HG03045 (cell line): ENCODE results near the gene BCR.
"Not testable (repeated sequence)": the region's sequence is repeated elsewhere in the genome, so short reads cannot be mapped to it uniquely, and the experiment has no call there.

ENCODE experiments used
- ATAC-seq: cut with Tn5 transposase; IDR thresholded peaks from one replicate; pipeline ENCODE4 v1.9.1; 2021; ENCODE audit warnings: mild to moderate bottlenecking, moderate library complexity; ENCODE audit not compliant: unreplicated experiment

BCR gene

GRCh38 chr22:23309261-23309660 lies 129.0 kb downstream of the BCR start:
- not testable (repeated sequence) for ATAC-seq

GRCh38 chr22:23310443-23311097 lies 130.3 kb downstream of the BCR start:
- ATAC-seq = not testable (repeated sequence)

GRCh38 chr22:23311635-23312420 lies 131.5 kb downstream of the BCR start:
- not testable (repeated sequence) for ATAC-seq

- ATAC-seq = no peak
Observed at GRCh38 chr22:23313791-23314567, 133.7 kb downstream of the BCR start.

GRCh38 chr22:23315341-23315917 lies 135.1 kb downstream of the BCR start:
- no peak for ATAC-seq

- ATAC-seq = not testable (repeated sequence)
Observed at GRCh38 chr22:23316596-23316995, 136.3 kb downstream of the BCR start.

GRCh38 chr22:23318316-23318715 lies 138.0 kb downstream of the BCR start:
- ATAC-seq = not testable (repeated sequence)

GRCh38 chr22:23322497-23323080 lies 142.3 kb downstream of the BCR start:
- not testable (repeated sequence) for ATAC-seq

GRCh38 chr22:23323960-23324688 lies 143.8 kb downstream of the BCR start:
- not testable (repeated sequence) for ATAC-seq

- no peak for ATAC-seq
Observed at GRCh38 chr22:23325183-23325582, 144.9 kb downstream of the BCR start.

- not testable (repeated sequence) for ATAC-seq
Observed at GRCh38 chr22:23333822-23334221, 153.5 kb downstream of the BCR start.

GRCh38 chr22:23337672-23338071 lies 157.4 kb downstream of the BCR start:
- ATAC-seq = not testable (repeated sequence)

- ATAC-seq = not testable (repeated sequence)
Observed at GRCh38 chr22:23341942-23342695, 161.8 kb downstream of the BCR start.

GRCh38 chr22:23351321-23351720 lies 171.0 kb downstream of the BCR start:
- no peak for ATAC-seq

GRCh38 chr22:23353004-23353403 lies 172.7 kb downstream of the BCR start:
- ATAC-seq = no peak

GRCh38 chr22:23353696-23354095 lies 173.4 kb downstream of the BCR start:
- no peak for ATAC-seq

GRCh38 chr22:23356094-23356493 lies 175.8 kb downstream of the BCR start:
- ATAC-seq = no peak

GRCh38 chr22:23357053-23357452 lies 176.7 kb downstream of the BCR start:
- ATAC-seq = no peak

- no peak for ATAC-seq
Observed at GRCh38 chr22:23359583-23360123, 179.3 kb downstream of the BCR start.
